Activated CD4-positive, alpha-beta T cell treated with anti-CD3 and anti-CD28 coated beads, Interleukin-2, amount 50 U/mL, for 1 hour (primary cell): Measurements from ENCODE around the gene PLCXD1.

Experiments
- DNase-seq: peaks from one replicate; pipeline ENCODE4 v3.0.0-alpha.2; 2020

Gene PLCXD1

GRCh38 chrX:352582-353314 is 71.6 kb downstream of the PLCXD1 start:
- DNase-seq: no peak
